ENCODE measurements around the gene ZNF830.

DNA sequence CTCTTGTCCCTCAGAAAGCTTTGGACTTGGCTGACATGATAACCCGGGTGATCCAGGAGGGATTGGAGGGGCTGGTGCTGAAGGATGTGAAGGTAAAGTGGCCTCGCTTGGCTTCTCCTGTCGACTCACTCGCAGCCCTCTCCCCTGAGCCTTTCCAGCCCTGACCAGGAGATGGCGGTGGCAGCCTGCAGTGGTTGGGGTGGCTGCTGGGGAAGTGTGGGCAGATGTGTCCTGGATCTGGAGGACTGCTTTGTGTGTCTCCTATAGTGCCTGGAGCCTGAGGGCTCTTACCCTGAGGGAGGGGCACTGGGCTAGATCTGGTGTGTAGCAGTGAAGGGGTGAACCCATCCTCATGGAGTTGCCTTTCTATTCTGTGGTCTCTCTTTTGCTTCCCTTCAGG is 36.9 kb downstream of the ZNF830 start:
- TF ChIP-seq POLR2AphosphoS5 (IDR thresholded peaks at IDR 0.05; ENCODE audit: low read depth, low read length): no peak
- TF ChIP-seq EZH2 (IDR thresholded peaks at IDR 0.05): no peak
- TF ChIP-seq, protein P1, sequence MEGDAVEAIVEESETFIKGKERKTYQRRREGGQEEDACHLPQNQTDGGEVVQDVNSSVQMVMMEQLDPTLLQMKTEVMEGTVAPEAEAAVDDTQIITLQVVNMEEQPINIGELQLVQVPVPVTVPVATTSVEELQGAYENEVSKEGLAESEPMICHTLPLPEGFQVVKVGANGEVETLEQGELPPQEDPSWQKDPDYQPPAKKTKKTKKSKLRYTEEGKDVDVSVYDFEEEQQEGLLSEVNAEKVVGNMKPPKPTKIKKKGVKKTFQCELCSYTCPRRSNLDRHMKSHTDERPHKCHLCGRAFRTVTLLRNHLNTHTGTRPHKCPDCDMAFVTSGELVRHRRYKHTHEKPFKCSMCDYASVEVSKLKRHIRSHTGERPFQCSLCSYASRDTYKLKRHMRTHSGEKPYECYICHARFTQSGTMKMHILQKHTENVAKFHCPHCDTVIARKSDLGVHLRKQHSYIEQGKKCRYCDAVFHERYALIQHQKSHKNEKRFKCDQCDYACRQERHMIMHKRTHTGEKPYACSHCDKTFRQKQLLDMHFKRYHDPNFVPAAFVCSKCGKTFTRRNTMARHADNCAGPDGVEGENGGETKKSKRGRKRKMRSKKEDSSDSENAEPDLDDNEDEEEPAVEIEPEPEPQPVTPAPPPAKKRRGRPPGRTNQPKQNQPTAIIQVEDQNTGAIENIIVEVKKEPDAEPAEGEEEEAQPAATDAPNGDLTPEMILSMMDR (IDR thresholded peaks at IDR 0.05 in 2 of 3, conservative IDR thresholded peaks at IDR 0.05 in 1 of 3; ENCODE audit: borderline replicate concordance in 1 of 3, insufficient read depth in 1 of 3, low read depth in 2 of 3, low read length in 2 of 3): peak; percentile 84 to 93 (median 87)
- TF ChIP-seq ELF1 (IDR thresholded peaks at IDR 0.05; ENCODE audit: borderline replicate concordance, low read depth): no peak
- no peak for TF ChIP-seq SIN3A (IDR thresholded peaks at IDR 0.05; ENCODE audit: low read depth)
- TF ChIP-seq POLR2A (IDR thresholded peaks at IDR 0.05; ENCODE audit: borderline replicate concordance, extremely low read depth, insufficient read depth, insufficient read length): no peak
- TF ChIP-seq RAD21 (IDR thresholded peaks at IDR 0.05; ENCODE audit: low read depth): peak; percentile 95
- no peak for TF ChIP-seq EZH2phosphoT487 (IDR thresholded peaks at IDR 0.05; ENCODE audit: borderline replicate concordance)
- no peak for TF ChIP-seq SP1 (IDR thresholded peaks at IDR 0.05; ENCODE audit: low read depth)
- TF ChIP-seq, protein P2, sequence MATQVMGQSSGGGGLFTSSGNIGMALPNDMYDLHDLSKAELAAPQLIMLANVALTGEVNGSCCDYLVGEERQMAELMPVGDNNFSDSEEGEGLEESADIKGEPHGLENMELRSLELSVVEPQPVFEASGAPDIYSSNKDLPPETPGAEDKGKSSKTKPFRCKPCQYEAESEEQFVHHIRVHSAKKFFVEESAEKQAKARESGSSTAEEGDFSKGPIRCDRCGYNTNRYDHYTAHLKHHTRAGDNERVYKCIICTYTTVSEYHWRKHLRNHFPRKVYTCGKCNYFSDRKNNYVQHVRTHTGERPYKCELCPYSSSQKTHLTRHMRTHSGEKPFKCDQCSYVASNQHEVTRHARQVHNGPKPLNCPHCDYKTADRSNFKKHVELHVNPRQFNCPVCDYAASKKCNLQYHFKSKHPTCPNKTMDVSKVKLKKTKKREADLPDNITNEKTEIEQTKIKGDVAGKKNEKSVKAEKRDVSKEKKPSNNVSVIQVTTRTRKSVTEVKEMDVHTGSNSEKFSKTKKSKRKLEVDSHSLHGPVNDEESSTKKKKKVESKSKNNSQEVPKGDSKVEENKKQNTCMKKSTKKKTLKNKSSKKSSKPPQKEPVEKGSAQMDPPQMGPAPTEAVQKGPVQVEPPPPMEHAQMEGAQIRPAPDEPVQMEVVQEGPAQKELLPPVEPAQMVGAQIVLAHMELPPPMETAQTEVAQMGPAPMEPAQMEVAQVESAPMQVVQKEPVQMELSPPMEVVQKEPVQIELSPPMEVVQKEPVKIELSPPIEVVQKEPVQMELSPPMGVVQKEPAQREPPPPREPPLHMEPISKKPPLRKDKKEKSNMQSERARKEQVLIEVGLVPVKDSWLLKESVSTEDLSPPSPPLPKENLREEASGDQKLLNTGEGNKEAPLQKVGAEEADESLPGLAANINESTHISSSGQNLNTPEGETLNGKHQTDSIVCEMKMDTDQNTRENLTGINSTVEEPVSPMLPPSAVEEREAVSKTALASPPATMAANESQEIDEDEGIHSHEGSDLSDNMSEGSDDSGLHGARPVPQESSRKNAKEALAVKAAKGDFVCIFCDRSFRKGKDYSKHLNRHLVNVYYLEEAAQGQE (IDR thresholded peaks at IDR 0.05; ENCODE audit: low read depth): no peak
- TF ChIP-seq ZNF274 (IDR thresholded peaks at IDR 0.05; ENCODE audit: low read depth, low read length): no peak
- TF ChIP-seq, protein P3, sequence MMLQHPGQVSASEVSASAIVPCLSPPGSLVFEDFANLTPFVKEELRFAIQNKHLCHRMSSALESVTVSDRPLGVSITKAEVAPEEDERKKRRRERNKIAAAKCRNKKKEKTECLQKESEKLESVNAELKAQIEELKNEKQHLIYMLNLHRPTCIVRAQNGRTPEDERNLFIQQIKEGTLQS (IDR thresholded peaks at IDR 0.05): no peak
- TF ChIP-seq, protein P4, sequence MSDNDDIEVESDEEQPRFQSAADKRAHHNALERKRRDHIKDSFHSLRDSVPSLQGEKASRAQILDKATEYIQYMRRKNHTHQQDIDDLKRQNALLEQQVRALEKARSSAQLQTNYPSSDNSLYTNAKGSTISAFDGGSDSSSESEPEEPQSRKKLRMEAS (IDR thresholded peaks at IDR 0.05): no peak
- TF ChIP-seq TCF7L2 (IDR thresholded peaks at IDR 0.05; ENCODE audit: borderline replicate concordance, extremely low read depth, insufficient read depth, insufficient read length): no peak
